Type B pancreatic cell (in vitro differentiated cells): ENCODE results near the gene CXXC5. TPM values are rescaled to one million over a fixed set of nuclear protein-coding genes. Genes with fewer than 3 reads are reported as not detected.
A peak's percentile ranks its signal among the peaks of the same experiment; 100 is the strongest.

Experiments
- DNase-seq: peaks from one replicate; pipeline ENCODE4 v3.0.0; 2021; ENCODE audit warnings: mixed read lengths; ENCODE audit not compliant: unreplicated experiment; ENCODE audit errors: extremely low spot score
- H3K27ac Mint-ChIP-seq: 2 replicates; pipeline ENCODE4 v1.8.0; 2021; ENCODE audit warnings: mild to moderate bottlenecking, mixed read lengths
- H3K27me3 Mint-ChIP-seq: 2 replicates; pipeline ENCODE4 v1.8.0; 2021; ENCODE audit warnings: mixed read lengths
- H3K36me3 Mint-ChIP-seq: 2 replicates; pipeline ENCODE4 v1.8.0; 2021; ENCODE audit warnings: mixed read lengths
- H3K4me1 Mint-ChIP-seq: one replicate; pipeline ENCODE4 v1.8.0; 2021; ENCODE audit warnings: mixed read lengths; ENCODE audit not compliant: unreplicated experiment
- H3K4me3 Mint-ChIP-seq: 2 replicates; pipeline ENCODE4 v1.8.0; 2021; ENCODE audit warnings: mild to moderate bottlenecking, mixed read lengths
- H3K9me3 Mint-ChIP-seq: 2 replicates; pipeline ENCODE4 v1.8.0; 2021; ENCODE audit warnings: mixed read lengths
- CTCF ChIP-seq: fragments of 200-600 bp; sonication (generic); conservative IDR thresholded peaks from 2 replicates; pipeline ENCODE4 v1.5.0; 2021; ENCODE audit warnings: antibody characterized with exemption, mild to moderate bottlenecking
- total RNA-seq: library from RNA; stranded (reverse); gene quantifications from 2 replicates; pipeline ENCODE4 v1.2.1, GENCODE V29; 2021; ENCODE audit warnings: low replicate concordance

Gene CXXC5
- total RNA-seq, 1 donor from 2014 or later = 58.6 TPM

DNA sequence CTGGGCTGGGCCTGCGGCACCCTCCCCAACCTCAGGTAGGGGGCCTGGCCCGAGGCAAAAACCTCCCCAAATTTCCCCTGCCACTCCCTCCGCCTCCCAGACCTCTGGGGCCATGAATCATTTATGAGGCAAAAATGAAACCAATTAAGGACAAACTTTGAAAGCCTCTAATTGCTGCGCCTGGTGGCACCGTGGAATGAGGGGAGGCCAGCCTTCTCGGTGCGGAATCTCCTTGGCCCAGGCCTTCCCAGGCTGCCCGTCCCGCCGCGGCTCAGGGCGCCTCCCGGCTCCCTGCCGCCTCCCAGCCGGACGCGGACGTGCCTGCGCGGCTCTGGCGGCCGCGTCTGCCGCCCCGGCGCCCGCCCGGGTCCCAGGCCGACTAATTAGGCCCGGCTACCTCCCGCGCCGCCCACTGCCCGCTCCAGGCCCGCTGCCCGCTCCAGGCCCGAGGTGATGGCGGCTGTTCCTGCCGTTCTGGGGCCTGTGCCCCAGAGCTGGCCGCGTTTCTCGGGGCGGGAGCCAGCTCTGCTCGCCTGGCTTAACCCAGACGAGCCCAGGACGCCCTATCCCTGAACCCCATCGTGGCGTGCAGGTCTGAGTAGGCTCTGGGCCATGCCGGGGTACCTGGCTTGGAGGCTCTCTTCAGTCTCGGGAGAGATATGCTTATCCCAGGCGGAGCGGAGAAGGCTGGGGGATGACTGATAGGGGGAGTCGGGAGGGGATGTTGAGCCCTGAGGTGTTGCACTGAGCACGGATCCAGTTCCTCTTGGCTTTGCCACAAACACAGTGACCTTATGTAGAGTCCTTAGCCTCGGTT, 20.1 kb downstream of the CXXC5 start:
- Mint-ChIP-seq H3K4me1 (peaks cover 46% of the 10 kb centered on the region), H3K27me3 (no peaks in the 10 kb centered on the region), H3K27ac (peak overlapping the region; percentile 48), H3K9me3 (no peaks in the 10 kb centered on the region), H3K36me3 (no peaks in the 10 kb centered on the region), H3K4me3 (peak overlapping the region; percentile 47)
- no peak for DNase-seq
- TF ChIP-seq CTCF = no peak

GRCh38 chr5:139668924-139669661, 20.9 kb downstream of the CXXC5 start:
- Mint-ChIP-seq H3K27ac (peak overlapping the region; percentile 73), H3K4me3 (peak overlapping the region; percentile 68), H3K9me3 (no peaks in the 10 kb centered on the region), H3K27me3 (no peaks in the 10 kb centered on the region), H3K36me3 (no peaks in the 10 kb centered on the region), H3K4me1 (peaks cover 42% of the 10 kb centered on the region)
- no peak for TF ChIP-seq CTCF
- DNase-seq = no peak

- Mint-ChIP-seq H3K27me3 (no peaks in the 10 kb centered on the region), H3K4me3 (peak overlapping the region; percentile 70), H3K27ac (peak overlapping the region; percentile 78)
Measured at GRCh38 chr5:139669662-139670368, 21.7 kb downstream of the CXXC5 start.

DNA sequence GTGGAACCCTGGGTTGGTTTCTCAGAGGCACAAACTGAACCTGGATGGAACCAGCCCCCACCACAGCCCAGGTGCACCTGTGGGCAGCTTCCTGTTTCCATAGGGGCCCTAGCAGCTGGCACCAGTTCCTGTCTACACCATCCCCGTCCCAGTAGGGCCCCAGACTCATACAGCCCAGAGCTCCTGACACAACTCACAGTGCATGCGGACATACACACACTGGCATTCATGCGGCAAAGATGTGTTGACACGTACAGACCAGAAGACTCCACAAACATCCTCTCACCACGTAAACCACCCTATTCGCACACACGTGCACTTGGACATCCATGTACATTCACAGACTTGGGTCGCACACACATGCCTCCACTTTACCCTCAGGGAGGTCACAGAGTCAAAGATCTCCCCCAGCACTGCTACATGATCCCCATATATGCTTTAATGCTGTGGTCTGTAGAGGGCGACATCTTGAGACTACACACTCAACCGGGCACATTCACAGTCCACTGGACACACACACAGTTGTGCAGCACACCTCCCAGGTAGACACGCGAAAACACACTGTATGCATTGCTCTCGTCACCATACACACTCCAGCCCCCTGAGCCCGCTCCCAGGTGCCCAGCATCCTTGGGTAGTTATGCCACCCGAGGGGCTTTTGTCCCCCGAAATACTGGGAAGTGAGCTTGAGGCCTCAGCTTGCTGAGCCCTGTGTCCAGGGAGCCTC, 22.4 kb downstream of the CXXC5 start:
- Mint-ChIP-seq H3K4me1 (peaks cover 47% of the 10 kb centered on the region), H3K27ac (peak overlapping the region; percentile 78), H3K4me3 (peak overlapping the region; percentile 70), H3K27me3 (no peaks in the 10 kb centered on the region), H3K9me3 (no peaks in the 10 kb centered on the region), H3K36me3 (peaks cover 3% of the 10 kb centered on the region)
- TF ChIP-seq CTCF = peak; percentile 52
- no peak for DNase-seq

More at GRCh38 chr5:139669662-139670368, 21.7 kb downstream of the CXXC5 start:
- no peak for DNase-seq
- H3K36me3 Mint-ChIP-seq = no peaks in the 10 kb centered on the region
- H3K9me3 Mint-ChIP-seq = no peaks in the 10 kb centered on the region
- peaks cover 43% of the 10 kb centered on the region for H3K4me1 Mint-ChIP-seq
- TF ChIP-seq CTCF = no peak
